ENCODE results near the gene NTM.
"Not testable (repeated sequence)": the region's sequence is repeated elsewhere in the genome, so short reads cannot be mapped to it uniquely, and the experiment has no call there.

NTM gene

GRCh38 chr11:131423688-131424087, 53.3 kb downstream of the NTM start:
- no peak for DNase-seq

GRCh38 chr11:131424257-131424876, 54.0 kb downstream of the NTM start:
- not testable (repeated sequence) for DNase-seq

DNA sequence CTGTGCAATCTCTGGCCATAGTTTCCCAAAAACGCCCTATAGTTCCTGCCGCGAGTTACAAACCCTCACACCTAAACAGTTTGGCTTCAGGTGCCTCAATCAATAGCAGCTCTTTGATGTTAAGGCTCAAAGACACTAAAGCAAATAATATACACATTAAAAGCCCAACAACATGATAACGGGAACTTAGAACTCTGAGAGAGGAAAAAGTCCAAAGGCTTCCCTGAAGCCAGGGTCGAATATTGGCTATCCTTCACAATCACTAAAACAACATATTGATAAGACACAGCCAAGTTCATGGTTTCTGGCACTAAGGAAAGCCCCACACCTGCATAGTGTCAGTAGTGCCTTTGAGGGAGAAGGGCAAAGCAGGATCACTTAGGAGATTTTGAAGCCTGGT, 54.9 kb downstream of the NTM start:
- DNase-seq, result no peak

GRCh38 chr11:131428853-131429252, 58.4 kb downstream of the NTM start:
- no peak for DNase-seq

GRCh38 chr11:131430473-131431208, 60.2 kb downstream of the NTM start:
- DNase-seq, result no peak

- DNase-seq, result no peak
Observed at GRCh38 chr11:131441051-131441810, 70.8 kb downstream of the NTM start.

DNA sequence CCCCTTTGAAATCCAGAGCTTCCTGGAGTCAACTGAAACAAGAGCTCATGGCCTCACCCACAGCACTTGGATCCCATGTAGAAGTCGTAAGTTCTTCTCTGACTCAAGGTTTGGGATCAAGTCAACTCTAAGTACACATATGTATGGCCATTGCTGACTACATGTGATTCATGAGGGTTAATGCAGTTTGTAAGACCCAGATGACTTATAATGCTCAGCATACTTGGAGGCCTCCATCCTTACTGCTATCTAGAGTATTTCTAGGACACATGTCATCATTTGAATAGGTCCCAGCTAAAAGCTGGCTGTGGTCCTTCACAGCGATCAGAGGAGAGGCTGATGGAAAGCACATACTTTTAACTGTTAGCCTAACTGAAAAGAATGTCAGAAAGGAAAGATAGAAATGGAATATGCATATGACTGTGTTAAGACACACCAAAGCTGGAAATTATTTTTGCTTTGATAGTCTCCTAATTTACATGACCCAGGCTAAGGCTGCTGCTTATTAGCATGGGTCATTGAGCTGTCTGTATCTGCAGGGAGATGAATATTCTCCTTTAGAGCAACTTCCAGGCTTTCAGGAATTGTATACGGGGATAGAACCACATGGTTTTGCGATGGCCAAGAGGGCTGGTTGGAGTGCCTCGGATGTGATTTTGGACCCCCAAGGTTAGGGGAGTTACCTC, 76.3 kb downstream of the NTM start:
- DNase-seq, result no peak

- DNase-seq, result no peak
Observed at GRCh38 chr11:131447277-131447815, 76.9 kb downstream of the NTM start.

- DNase-seq, result no peak
Observed at GRCh38 chr11:131447898-131448297, 77.5 kb downstream of the NTM start.

DNA sequence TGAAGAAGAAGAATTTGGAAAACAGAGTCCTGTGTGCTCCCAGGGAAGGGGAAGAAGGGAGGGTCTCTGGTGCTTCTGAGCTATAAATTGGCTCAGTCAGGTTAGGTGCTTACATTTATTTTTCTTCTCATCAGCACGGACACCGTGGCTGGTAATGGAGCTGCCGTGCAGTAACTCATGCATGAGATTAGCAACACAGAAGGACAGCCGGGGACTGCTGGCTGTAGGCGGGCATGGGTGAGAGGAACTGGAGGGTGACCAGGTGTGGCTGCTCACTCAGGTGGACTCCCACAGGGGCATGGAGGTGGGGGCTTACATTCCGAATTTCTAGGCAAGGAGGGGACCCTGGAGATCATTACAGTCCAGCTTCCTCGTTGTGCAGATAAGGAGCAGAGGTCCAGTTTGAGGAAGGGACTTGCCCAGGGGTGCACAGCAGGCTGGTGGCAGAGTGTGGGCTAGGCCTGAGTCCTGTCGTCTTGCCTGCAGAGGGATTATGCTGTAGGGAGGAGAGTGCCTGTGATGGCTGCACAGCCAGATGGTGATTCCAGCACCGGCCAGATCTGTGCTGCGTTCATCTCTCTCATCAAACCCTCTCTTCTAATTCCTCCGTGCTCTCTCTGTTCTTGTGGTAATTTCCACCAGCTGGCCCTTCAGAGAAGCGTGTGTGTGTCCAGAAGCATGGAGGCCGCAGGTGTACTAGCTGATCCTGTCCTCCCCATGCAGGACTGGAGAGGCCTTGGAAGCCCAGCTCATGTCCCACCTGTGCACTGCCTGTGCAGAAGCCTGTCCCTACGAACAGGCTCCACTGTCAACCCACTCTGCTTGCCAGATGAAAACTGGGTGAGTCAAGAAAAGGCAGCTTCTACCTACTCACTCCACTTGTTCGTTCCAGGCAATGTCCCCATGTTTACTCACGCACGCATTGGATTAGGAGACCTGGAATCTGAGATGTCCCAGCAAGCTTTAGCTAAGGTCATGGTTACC, 78.9 kb downstream of the NTM start:
- DNase-seq, result no peak

- no peak for DNase-seq
Observed at GRCh38 chr11:131454490-131454889, 84.1 kb downstream of the NTM start.

- DNase-seq, result no peak
Observed at GRCh38 chr11:131454989-131455388, 84.6 kb downstream of the NTM start.

DNA sequence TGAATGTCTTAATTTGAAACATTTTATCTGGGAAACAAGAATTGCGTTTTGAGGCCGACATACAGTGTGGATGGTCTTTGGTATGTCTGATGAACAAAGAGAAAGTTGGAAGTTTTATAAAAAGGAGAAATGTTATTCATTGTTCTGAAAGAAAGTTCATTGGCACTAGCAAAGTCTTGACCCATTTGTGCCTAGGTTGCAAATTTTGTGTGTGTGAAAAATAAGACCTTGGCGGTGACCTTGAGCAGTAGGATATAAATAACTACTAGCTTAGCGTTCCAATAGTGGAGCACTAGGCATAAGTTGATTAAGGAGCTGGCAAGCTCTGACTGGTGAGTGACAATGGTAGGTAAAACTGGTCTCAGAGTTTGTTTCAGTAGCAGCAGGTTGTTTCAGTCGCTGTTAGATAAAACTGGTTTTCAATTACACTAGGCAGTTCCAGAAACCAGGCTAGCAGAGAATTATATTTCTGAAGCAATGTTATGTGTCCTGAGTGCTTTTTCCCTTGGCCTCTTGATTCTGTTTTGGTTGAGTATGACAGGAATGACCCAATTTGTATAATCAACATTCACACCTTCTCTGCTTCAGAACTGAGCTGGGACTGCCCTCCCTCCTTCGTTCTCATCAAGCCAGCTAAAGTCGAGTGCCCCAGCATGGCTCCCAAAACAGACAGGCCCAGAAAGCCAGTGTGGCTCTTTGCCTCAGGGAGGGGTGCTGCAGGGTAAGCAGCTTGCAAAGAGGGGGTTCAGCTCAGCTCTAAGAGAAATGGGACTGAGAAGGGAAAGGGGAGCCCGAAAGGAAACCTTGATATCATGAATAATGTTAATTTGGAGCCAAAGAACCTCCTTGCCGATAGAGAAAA, 85.7 kb downstream of the NTM start:
- no peak for DNase-seq

- DNase-seq, result no peak
Observed at GRCh38 chr11:131457163-131457562, 86.7 kb downstream of the NTM start.

DNA sequence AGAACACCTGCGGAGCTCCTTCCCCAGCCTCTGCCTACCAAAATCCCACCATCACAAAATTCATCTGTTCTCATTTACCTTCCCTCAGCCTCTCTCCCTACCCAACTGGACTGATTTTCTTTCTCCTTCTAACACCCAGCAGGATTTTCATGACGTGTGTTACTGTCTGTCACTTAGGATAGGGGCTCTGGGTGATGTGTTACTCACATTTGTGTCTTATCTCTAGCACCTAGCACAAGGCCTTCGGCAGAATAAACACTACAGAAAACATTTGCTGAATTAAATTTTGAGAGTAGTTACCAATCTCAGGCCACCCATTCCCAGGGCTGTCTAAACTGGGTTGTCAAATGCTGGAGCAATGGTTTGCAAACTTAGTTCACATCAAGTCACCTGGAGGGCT, 88.0 kb downstream of the NTM start:
- no peak for DNase-seq

DNA sequence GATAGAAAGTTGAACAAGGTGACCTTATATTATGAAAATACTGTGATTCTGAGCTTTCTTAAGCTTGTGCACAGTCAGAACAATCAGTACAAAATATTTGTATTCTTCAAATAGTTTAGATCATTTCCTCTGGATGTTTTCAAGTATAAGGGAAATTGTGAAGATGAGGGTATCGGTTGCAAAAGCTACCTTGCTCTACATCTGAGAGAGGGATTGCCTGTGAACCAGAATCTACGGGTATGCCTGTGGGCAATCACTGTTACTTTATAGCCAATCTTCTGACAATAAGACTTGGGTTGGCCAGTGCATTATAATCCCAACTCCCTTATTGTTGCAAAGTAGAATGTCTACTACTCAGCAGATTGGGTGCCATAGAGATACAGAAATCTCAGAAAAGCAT, 90.5 kb downstream of the NTM start:
- no peak for DNase-seq

- DNase-seq, result no peak
Observed at GRCh38 chr11:131462622-131463021, 92.2 kb downstream of the NTM start.

GRCh38 chr11:131463162-131463561, 92.7 kb downstream of the NTM start:
- DNase-seq, result no peak

DNA sequence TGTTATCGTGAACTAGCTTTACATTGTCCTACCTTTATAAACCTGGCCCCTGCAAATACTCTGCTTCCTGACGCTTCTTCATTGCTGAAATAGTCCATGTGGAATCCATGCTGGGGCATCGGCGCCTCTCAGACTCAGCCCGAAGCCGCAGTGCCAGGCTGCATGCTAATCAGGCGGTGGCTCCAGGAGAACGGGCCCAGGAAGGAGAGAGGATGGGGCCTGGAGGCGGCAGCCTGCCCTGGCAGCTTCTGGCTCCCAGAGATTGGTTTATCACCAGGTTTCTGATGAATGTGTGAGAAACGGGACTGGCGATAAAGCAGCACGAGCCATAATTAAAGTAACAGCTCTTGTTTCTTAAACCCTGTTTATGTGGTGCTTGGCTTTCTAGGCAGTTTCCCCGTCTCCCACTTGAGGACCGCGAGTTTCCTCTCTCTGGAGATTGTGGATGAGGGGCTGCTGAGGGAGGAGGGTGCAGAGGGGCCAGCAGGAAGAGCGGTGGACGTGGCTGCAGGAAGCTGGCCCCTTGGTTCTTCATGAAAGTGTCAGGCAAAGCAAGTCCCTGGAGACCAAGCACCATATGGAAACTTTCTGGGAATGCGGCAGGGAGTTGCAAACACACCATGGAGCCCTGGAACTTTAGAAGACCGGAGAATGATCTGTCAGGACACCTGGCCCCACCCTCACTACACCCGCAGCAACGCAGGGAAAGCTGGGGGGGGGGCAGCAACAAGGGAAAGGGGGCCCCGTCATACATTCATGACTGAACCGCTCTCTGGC, 93.4 kb downstream of the NTM start:
- no peak for DNase-seq

- no peak for DNase-seq
Observed at GRCh38 chr11:131464461-131464860, 94.0 kb downstream of the NTM start.
